Measurements from ENCODE around the gene TMPRSS13.
"Not testable (repeated sequence)": the region's sequence is repeated elsewhere in the genome, so short reads cannot be mapped to it uniquely, and the experiment has no call there.

The TMPRSS13 gene

DNA sequence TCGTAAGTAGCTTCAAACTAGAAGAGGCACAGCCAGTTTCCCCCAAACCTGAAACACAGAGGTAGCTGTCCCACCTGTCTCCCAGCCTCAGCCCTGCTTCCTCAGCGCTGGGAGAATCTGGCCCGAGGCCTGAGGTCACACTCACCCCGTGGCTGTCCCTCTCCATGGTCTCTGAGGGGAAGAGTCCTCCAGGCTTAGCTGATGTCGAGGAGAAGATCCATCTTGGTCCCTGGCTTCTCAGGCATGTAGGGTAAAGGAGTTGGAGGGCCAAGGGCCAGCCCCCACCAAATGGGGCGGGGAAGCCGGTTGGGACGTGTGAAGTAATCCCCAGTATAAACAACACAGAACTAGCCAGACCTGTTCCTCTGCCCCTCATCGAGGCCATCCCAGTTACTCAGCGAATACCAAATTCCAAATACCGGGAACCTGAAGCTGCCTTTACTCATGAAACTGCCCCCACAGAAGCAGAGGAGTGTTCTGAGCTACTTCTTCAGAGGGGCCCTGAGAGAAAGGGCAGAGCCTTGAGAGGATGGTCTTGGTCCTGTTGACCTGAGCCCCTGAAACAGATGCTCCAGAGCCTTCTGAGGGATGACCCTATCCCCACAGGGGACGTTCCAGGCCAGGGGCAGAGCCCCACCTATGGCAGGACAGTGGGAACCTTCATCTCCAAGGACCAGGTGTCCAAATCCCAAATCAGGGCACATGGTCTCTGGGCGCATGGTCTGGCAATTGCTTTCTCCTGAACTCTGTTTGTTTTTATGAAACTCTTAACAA, at the start of gene TMPRSS13:
TMPRSS13 (minus strand) TSS at position 261 of the 774 bp plus-strand sequence; CDS start at position 166, 95 bp downstream.
- peak; percentile 92 for DNase-seq

DNA sequence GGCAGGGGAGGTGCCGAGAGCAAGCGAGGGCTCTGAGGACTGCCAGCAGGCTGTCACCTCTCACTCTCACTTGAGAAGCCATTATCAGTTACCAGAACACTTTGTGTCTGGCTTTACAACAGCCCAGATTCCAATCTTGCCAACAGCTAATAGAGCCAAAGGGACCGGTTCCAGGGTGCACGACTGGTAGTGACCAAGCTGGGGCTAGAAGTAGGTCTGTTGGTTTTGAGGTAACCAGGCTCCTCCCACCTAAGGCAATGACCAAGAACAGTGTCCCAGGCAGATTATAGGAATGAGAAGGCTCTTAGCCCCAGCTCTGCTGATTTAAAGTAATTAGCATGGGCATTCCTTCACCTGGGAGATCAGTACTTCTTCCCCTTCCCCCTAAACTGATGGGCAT, 49.8 kb upstream of the TMPRSS13 start:
- DNase-seq: no peak

DNA sequence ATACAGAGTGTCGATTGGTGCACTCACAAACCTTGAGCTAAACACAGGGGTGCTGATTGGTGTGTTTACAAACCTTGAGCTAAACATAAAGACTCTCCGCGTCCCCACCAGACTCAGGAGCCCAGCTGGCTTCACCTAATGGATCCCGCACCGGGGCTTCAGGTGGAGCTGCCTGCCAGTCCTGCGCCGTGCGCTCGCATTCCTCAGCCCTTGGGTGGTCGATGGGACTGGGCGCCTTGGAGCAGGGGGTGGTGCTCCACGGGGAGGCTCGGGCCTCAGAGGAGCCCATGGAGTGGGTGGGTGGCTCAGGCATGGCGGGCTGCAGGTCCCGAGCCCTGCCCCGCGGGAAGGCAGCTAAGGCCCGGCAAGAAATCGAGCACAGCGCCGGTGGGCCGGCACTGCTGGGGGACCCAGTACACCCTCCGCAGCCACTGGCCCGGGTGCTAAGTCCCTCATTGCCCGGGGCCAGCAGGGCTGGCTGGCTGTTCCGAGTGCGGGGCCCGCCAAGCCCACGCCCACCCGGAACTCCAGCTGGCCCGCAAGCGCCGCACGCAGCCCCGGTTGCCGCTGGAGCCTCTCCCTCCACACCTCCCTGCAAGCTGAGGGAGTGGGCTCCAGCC, 49.2 kb upstream of the TMPRSS13 start:
- not testable (repeated sequence) for DNase-seq

DNA sequence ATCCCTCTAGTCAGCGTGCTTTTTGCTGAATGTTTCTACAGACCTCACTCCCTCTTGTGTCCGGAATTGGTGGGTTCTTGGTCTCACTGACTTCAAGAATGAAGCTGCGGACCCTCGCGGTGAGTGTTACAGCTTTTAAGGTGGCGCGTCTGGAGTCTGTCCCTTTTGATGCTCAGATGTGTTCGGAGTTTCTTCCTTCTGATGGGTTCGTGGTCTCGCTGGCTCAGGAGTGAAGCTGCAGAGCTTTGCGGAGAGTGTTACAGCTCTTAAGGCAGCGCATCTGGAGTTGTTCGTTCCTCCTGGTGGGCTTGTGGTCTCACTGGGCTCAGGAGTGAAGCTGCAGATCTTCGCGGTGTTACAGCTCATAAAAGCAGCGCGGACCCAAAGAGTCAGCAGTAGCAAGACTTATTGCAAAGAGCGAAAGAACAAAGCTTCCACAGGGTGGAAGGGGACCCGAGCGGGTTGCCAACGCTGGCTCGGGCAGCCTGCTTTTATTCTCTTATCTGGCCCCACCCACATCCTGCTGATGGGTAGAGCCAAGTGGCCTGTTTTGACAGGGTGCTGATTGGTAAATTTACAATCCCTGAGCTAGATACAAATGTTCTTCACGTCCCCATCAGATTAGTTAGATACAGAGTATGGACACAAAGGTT, 48.5 kb upstream of the TMPRSS13 start:
- not testable (repeated sequence) for DNase-seq

DNA sequence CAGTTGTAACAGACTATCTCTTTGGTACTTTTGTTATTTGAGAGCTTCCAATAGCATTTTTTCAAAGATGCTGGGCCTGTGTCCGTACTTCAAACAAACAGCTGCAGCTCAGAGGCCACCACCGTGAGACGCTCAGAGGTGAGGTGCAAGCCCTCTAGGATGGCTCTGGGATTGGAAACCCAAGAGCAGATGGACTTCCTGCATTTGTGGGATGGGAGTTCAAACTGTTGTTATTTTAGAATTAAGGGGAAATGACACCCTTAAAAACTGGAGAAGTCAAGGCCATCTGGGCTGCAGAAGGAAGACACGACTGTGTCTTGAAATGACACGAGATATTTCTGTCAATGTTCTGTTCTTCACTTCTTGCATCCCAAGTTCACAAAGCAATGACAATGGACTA, 47.8 kb upstream of the TMPRSS13 start:
- DNase-seq: no peak

DNA sequence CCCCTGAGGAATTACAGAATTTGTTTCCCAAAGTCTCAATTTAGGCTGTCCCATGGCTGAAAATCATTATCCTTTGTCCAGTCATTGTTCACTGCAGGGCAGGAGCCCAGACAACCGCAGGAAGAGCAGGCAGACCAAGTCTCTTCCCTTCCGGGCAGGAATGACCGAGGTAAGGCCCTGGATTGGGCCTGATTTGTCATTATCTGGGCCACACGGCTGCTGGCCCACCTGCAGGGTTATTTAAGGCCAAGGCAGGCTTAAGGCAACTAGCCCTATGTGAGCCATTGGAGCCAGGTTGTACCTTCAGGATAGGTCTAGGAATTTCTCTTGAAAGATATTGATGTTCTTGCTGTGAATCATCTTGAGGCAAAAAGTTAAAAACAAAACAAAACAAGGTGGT, 47.2 kb upstream of the TMPRSS13 start:
- DNase-seq: no peak

DNA sequence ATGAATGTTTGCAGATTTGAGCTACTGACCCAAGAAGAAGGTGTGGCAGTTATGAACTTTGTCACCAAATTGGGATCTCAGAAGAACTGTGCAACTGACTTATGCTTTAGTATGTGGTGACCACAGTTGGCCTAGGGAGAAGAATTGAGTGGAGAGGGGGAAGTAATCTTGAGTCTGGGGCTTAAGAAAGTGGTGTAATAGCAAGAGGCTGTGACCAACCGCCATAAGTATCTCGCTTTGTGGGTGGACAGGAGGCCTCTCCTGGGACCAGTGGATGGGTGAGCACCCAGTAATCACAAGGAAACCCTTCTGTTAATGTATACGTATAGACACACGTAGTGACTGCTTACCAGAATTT, 44.3 kb upstream of the TMPRSS13 start:
- DNase-seq: no peak

DNA sequence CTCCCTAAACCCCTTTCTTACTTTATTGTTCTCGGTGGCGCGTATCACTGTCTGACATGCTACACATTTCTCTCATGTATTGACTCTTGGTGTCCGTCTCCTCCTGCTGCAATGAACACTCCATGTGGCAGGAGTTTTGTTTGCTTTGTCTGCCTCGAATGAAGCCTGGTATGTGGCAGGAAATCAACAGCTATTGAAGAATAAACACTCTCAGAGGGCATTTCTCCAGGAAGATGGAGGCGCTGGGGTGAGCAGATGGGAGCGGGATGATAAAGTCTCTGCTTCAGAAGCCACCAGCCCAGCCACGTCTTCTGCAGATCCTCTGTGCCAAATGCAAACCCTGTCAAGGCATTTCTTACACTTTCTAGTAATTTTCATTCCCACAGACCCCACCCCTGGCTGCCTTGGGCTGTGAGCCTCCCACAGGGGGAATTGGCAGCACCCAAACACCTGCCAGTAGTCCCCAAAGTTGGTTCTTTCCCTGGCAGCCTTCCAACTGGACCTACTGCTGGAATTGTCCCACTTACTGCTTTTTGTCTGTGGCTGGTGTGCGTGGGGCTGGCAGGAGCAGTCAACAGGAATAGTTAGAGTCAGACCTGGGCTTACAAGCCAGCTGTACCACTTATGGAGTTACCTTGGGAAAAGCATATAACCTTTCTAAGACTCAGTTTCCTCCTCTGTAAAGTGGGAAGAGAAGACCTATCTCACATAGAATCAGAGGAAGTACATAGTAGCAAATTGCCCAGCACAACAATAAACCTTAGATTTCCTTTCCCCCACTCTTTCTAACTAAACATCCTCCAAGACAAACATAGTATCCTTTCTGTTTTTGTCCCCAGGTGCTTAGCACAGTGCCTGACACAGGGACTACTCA, 43.7 kb upstream of the TMPRSS13 start:
- DNase-seq: no peak

DNA sequence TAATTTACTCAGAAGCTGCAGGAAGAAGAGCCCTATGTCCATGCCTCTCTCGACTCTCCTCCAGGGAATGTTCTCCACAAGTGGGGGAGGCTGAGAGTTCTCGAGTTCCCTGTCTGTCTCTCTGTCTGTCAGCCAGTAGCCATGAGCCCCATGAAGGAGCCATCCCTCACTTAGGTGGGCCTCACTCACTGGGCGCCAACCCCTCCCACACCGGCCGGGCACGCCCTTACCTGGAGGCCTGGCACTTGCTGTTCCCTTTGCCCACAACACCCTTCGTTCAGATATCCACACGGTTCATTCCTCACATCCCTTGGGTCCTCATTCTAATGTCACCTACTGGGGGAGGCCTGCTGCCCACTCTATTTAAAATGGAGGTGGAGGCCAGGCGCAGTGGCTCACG, 42.8 kb upstream of the TMPRSS13 start:
- DNase-seq: no peak

DNA sequence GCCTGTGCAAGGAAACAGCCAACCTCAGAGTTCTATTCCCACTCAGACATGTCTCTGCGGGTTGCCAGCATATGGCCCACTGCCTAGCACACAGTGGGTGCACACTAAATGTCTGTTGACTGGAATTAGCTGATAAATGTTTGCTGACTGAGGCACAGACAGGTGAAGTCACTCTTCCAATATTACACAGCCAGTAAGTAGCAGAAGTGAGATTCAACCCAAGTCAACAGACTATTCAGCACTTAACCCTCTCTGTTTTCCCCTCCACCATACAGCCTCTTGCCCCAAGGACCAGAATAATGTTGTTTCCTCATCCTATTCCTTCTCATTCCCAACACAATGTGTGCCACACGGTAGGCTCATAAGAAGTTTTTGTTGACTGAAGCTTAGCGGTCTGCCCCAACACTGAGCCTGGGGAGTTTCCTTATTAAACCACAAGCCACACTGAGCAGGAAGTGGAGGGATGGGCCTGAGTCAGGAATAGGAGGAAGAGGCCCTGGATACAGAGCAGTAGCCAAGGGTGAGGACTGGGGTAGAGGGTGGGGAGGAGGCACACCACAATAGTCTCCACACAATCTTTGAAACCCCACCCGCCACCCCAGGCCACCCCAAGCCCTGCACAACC, 41.3 kb upstream of the TMPRSS13 start:
- DNase-seq: no peak

DNA sequence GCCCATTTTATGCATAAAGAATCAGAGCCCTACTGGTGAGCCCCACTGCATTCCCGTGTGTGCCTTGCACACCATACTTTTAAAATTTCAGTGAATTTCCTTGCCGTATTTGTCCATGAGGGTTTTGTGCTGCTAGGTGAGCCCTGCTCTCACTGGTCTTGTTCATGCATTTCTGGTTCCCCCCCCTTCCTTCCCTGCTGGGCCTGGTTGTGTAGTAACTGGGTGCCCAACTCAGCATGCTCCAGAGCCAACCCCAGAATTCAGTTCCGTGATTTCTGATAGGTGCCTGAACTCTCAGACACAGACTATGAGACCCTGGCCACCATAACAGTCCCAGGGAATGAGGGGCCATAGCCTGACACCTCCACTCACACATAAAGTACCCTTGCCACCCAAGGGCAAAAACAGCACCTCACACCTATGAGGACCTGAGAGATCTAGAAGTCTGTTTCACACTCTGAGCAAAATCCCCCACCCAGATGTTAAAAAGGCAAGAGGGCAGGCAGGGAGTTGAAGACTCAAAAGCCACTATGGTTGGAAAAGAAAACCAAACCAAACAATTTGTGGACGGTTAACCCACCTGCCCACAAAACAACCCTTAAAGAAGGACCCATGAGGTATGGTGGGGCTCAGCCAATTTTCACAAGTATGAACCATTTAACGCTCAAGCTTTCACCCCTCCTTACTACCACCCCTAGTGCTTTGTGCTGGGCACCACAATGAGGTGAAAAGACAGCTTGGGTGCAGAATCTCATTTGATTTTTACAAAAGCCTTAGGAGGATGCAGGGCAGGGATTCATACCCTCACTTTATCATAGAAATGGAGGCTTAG, 40.2 kb upstream of the TMPRSS13 start:
- no peak for DNase-seq

DNA sequence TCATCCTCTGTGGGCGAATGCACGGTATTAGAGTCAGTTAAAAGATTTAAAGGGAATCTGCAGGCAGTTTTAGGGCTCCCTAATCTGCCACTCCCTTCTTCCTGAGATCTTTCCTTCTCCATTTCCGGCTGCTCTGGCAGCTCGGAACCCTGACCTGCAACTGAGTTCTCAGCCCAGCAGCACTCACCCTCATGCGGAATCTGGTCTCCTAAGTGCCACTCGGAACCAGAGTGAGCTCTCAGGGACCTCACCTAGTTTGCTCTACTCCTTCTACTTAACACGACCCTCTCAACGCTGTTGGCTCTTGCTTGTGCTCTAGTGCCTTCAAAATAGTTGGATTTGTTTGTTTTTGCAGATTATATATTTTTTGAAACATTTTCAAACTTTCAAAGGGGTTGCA, 37.7 kb upstream of the TMPRSS13 start:
- DNase-seq: no peak

DNA sequence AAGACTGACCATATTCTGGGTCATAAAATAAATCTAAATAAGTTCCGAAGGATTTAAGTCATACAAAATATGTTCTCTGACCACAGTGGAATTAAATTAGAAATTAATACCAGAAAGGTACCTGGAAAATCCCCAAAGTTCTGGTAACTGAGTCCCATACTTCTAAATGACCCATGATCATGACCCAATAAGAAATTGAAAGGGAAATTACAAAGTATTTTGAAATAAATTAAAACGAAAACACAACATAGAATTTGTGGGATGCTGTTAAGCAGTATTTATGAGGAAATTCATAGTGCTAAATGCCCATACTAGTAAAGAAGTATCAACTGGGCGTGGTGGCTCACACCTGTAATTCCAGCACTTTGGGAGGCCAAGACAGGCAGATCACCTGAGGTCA, 33.6 kb upstream of the TMPRSS13 start:
- no peak for DNase-seq

DNA sequence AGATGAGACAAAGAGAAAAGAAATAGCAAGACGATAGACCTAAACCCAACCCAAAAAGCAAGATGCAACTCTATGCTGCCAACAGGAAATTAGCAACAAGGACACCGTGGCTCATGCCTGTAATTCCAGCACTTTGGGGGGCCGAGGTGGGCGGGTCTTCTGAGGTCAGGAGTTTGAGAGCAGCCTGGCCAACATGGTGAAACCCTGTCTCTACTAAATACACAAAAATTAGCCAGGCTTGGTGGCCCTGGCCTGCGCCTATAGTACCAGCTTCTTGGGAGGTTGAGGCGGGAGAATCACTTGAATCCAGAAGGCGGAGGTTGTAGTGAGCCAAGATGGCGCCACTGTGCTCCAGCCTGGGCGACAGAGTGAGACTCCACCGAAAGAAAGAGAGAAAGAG, 32.7 kb upstream of the TMPRSS13 start:
- DNase-seq: no peak

DNA sequence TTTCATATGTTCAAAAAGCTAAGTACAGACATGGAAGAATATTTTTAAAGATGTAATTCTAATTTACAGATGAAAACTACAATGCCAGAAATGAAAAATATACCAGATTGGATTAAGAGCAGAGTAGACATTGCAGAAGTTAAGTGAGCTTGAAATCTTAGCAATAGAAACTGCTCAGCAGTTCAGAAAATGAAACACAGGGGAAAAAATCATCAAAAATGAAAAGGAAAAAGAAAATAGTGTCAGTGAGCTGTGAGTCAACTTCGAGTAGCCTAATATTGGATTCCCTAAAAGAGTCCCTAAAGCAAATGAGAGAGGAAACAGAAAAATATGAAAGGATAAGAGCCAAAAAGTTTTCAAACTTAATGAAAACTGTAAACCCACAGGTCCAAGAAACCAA, 31.2 kb upstream of the TMPRSS13 start:
- DNase-seq: no peak

DNA sequence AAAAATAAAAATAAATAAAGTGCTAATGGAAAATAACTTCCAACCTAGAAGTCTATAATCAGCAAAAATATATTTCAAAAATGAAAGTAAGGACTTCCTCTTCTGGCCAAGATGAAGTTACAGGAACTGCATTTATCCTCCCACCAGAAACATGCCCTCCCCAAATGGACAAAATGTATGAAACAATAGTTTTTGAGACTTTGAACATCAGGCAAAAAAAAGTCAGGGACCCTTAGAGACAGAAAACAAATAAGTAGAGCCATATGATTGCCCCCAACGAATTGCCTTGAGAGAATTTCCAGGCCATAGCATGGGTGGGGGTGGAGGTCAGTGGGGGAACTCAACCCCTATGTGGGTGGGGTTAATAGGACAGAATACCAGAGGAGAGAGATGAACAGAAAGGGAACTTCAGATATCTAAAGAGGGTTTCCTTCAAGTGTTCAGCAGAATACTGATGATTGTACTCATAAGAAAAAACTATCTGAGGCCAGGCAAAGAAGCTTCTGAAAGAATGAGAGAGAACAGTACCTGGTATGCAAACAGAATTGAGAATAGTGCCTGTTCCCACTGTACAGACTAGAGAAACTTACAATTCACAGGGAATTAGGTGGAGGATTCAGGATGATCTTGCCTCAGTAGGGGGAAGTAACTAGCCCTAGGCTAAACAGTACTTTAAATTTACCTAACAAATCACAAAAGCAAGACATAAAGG, 30.4 kb upstream of the TMPRSS13 start:
- no peak for DNase-seq

DNA sequence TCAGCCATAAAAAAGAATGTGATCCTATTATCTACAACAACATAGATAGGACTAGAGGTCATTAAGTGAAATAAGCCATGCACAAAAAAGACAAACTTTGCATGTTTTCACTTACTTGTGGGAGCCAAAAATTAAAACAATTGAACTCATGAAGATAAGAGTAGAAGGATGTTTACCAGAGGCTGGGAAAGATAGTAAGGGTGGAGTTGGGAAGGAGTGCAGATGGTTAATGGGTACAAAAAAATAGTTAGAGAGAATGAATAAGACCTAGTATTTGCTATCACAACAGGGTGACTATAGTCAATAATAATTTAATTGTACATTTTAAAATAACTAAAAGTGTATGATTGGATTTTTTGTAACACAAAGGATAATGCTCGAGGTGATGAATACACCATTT, 29.7 kb upstream of the TMPRSS13 start:
- no peak for DNase-seq

DNA sequence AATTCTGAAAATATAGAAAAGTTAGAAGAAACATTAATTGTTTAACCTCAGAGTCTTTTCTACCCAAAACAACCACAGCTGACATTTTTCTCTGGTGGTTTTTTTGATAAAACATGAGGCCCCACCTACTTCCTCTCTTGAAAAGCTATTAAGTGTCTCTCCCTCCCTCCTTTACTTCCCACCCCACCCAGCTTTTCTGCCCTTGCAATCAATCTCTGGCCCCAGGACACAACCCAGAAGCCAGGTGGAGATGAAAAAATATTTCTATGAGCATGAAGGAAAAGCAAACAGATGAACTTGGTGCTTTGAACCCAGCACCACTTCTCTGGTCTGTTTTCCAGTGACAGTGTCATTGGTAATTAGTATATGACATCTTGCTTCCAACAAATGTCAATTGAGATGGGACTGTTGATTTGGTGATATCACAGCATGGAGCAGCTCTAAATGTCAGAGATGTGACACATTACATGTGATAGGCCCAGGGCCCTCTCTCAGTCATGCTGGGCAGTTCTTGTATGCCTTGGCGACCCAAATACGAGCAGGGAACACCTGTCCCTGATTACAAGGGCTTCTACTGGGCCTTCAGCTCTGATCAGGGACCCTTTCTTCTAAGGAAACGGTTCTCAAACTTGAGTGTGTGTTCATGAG, 23.9 kb upstream of the TMPRSS13 start:
- DNase-seq: no peak

DNA sequence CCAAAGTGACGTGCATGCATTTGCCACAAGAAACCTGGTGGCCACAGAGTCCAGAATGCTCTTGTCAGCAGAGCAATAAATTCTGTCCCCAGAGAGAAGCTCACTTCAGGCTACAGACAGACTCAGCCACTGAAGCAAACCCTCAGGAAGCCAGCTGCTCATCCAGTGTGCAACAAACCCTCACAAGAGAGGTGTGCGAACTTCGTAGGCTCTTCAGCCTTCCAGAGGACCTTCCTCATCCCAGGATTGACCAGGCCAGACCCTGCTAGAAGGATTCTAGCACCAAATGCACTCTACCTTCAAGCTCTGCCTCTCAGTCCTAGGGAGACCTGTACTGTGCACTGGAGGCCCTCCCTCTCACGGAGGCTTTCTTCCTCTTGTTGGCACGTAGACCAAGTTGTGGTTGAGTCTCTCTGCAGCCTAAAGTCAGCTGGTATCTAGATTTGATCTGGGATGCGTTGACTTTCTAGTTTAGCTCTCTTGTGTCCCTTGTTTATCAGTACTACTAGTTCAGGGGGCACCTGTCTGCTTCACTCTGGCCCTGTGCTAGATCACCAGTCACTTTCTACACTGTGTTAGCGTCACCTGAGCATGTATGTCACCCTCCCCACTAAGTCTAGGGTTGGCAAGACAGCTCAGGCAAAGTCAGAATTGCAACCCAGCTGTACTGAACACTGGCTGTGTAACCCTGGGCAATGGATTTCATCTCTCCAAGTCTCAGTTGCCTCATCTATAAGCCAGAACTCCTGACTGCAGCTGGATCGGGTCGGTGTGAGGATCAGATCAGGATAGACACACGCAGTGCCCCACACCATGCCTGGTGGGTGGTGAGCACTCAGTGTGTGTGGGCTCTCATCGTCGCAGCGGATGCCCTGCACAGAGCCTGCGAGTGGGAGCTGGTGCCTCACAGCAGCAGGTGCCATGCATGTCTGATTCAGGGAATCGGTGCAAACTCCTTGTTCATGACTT, 22.1 kb upstream of the TMPRSS13 start:
- no peak for DNase-seq

Data from islet precursor cell (in vitro differentiated cells).